HG03460 (cell line): Measurements from ENCODE around the gene MED8.

Experiments used
- ATAC-seq: cut with Tn5 transposase; IDR thresholded peaks from one replicate; pipeline ENCODE4 v1.9.1; 2021; ENCODE audit not compliant: unreplicated experiment

MED8 gene

GRCh38 chr1:43363283-43363934 lies 26.2 kb downstream of the MED8 start:
- ATAC-seq, result no peak

GRCh38 chr1:43360616-43361015 lies 29.0 kb downstream of the MED8 start:
- no peak for ATAC-seq

- ATAC-seq, result no peak
Observed at GRCh38 chr1:43359696-43360095, 29.9 kb downstream of the MED8 start.

GRCh38 chr1:43358746-43359693 lies 30.6 kb downstream of the MED8 start, which contains the start of gene CDC20:
CDC20 (plus strand) TSS chr1:43358981; CDS start chr1:43359216, 235 bp downstream.
- ATAC-seq, result peak; percentile 96

- ATAC-seq, result no peak
Observed at GRCh38 chr1:43358121-43358745, 31.4 kb downstream of the MED8 start.

- ATAC-seq, result no peak
Observed at GRCh38 chr1:43357251-43357650, 32.3 kb downstream of the MED8 start.

GRCh38 chr1:43354936-43355335 lies 34.7 kb downstream of the MED8 start:
- no peak for ATAC-seq

- ATAC-seq, result no peak
Observed at GRCh38 chr1:43354471-43354870, 35.1 kb downstream of the MED8 start.

- no peak for ATAC-seq
Observed at GRCh38 chr1:43352881-43353280, 36.7 kb downstream of the MED8 start.

- no peak for ATAC-seq
Observed at GRCh38 chr1:43352351-43352705, 37.3 kb downstream of the MED8 start.

- no peak for ATAC-seq
Observed at GRCh38 chr1:43351421-43352350, 37.9 kb downstream of the MED8 start.

- ATAC-seq, result no peak
Observed at GRCh38 chr1:43350976-43351375, 38.6 kb downstream of the MED8 start.

- ATAC-seq, result no peak
Observed at GRCh38 chr1:43349594-43350306, 39.9 kb downstream of the MED8 start.

- peak; percentile 68 for ATAC-seq
Observed at GRCh38 chr1:43348809-43349593, 40.6 kb downstream of the MED8 start.

- ATAC-seq, result no peak
Observed at GRCh38 chr1:43348343-43348808, 41.2 kb downstream of the MED8 start.

- no peak for ATAC-seq
Observed at GRCh38 chr1:43346636-43347035, 43.0 kb downstream of the MED8 start.

GRCh38 chr1:43345120-43345519 lies 44.5 kb downstream of the MED8 start:
- ATAC-seq, result no peak

GRCh38 chr1:43344267-43344850 lies 45.2 kb downstream of the MED8 start:
- no peak for ATAC-seq

GRCh38 chr1:43340559-43340958 lies 49.0 kb downstream of the MED8 start:
- ATAC-seq, result no peak
